Nephron (organoid): ENCODE results near the gene ZIC5.

Experiments
- H3K27ac Mint-ChIP-seq, 3 experiments: 2 replicates each; pipeline ENCODE4 v1.8.0; 2020; ENCODE audit warnings: mixed read lengths in 3 of 3, mild to moderate bottlenecking in 2 of 3, moderate library complexity in 1 of 3
- H3K27me3 Mint-ChIP-seq: 2 replicates; pipeline ENCODE4 v1.8.0; 2021; ENCODE audit warnings: low read depth, mild to moderate bottlenecking, moderate library complexity, mixed read lengths
- H3K36me3 Mint-ChIP-seq: 2 replicates; pipeline ENCODE4 v1.8.0; 2020; ENCODE audit warnings: low read depth, mixed read lengths
- H3K4me1 Mint-ChIP-seq: 2 replicates; pipeline ENCODE4 v1.8.0; 2020; ENCODE audit warnings: mixed read lengths
- H3K4me3 Mint-ChIP-seq, 3 experiments: 2 replicates each; pipeline ENCODE4 v1.8.0; 2020; ENCODE audit warnings: mild to moderate bottlenecking in 3 of 3, mixed read lengths in 3 of 3, moderate library complexity in 2 of 3
- H3K9me3 Mint-ChIP-seq: 2 replicates; pipeline ENCODE4 v1.8.0; 2020; ENCODE audit warnings: mixed read lengths
- CTCF ChIP-seq, 3 experiments: fragments of 200-600 bp; sonication (generic); IDR thresholded peaks; one replicate each; pipeline ENCODE4 v1.5.0; 2021; ENCODE audit warnings: antibody characterized with exemption in 3 of 3; ENCODE audit not compliant: unreplicated experiment in 3 of 3

Gene ZIC5

GRCh38 chr13:99992949-99993351, 21.4 kb upstream of the ZIC5 start:
- Mint-ChIP-seq H3K27me3 (peaks cover 100% of the 10 kb centered on the region), H3K4me3 (no peak overlapping the region), H3K4me1 (peaks cover 8% of the 10 kb centered on the region), H3K27ac (no peak overlapping the region), H3K9me3 (peaks cover 5% of the 10 kb centered on the region), H3K36me3 (no peaks in the 10 kb centered on the region)
- no peak for TF ChIP-seq CTCF (IDR thresholded peaks at IDR 0.05; ENCODE audit: unreplicated experiment in 3 of 3)

GRCh38 chr13:99991828-99992775, 20.5 kb upstream of the ZIC5 start:
- Mint-ChIP-seq H3K27ac (peak overlapping the region in 2 of 3 experiments; percentile 42 to 47), H3K9me3 (peaks cover 5% of the 10 kb centered on the region), H3K4me3 (peak overlapping the region in 1 of 3 experiments; percentile 26), H3K4me1 (peaks cover 8% of the 10 kb centered on the region), H3K36me3 (no peaks in the 10 kb centered on the region), H3K27me3 (peaks cover 100% of the 10 kb centered on the region)
- no peak for TF ChIP-seq CTCF (IDR thresholded peaks at IDR 0.05; ENCODE audit: unreplicated experiment in 3 of 3)

- Mint-ChIP-seq H3K27ac (peak overlapping the region in 1 of 3 experiments; percentile 47), H3K36me3 (peaks cover under 1% of the 10 kb centered on the region), H3K27me3 (peaks cover 100% of the 10 kb centered on the region), H3K4me3 (no peak overlapping the region), H3K4me1 (peaks cover 5% of the 10 kb centered on the region), H3K9me3 (no peaks in the 10 kb centered on the region)
- no peak for TF ChIP-seq CTCF (IDR thresholded peaks at IDR 0.05; ENCODE audit: unreplicated experiment in 3 of 3)
These were observed 19.7 kb upstream of the ZIC5 start for GRCh38 chr13:99991013-99991827.

GRCh38 chr13:99990126-99990977, 18.8 kb upstream of the ZIC5 start:
- Mint-ChIP-seq H3K4me3 (peak overlapping the region in 1 of 3 experiments; percentile 21), H3K36me3 (peaks cover 5% of the 10 kb centered on the region), H3K27me3 (peaks cover 100% of the 10 kb centered on the region), H3K4me1 (peaks cover 12% of the 10 kb centered on the region), H3K27ac (peak overlapping the region in 1 of 3 experiments; percentile 37), H3K9me3 (no peaks in the 10 kb centered on the region)
- TF ChIP-seq CTCF (IDR thresholded peaks at IDR 0.05; ENCODE audit: unreplicated experiment in 3 of 3): no peak

- TF ChIP-seq CTCF (IDR thresholded peaks at IDR 0.05; ENCODE audit: unreplicated experiment in 3 of 3): no peak
- Mint-ChIP-seq H3K4me1 (peaks cover 14% of the 10 kb centered on the region), H3K4me3 (no peak overlapping the region), H3K36me3 (peaks cover 5% of the 10 kb centered on the region), H3K9me3 (peaks cover 1% of the 10 kb centered on the region), H3K27ac (peak overlapping the region in 2 of 3 experiments; percentile 51 to 60), H3K27me3 (peaks cover 97% of the 10 kb centered on the region)
These were observed 17.9 kb upstream of the ZIC5 start for GRCh38 chr13:99989276-99990125.
